Measurements from ENCODE around the gene ADCY6.

ADCY6 gene

GRCh38 chr12:48777501-48778400 lies 11.1 kb downstream of the ADCY6 start:
- H3K4me3 ChIP-seq (ENCODE audit: low read length), result no peak overlapping the region
- DNase-seq (ENCODE audit: low read depth), result no peak
- TF ChIP-seq CTCF (IDR thresholded peaks at IDR 0.05; ENCODE audit: insufficient read depth, low read depth, low read length, missing control alignments), result no peak

GRCh38 chr12:48776956-48777355 lies 11.9 kb downstream of the ADCY6 start:
- H3K4me3 ChIP-seq (ENCODE audit: low read length), result no peak overlapping the region
- no peak for TF ChIP-seq CTCF (IDR thresholded peaks at IDR 0.05; ENCODE audit: insufficient read depth, low read depth, low read length, missing control alignments)
- no peak for DNase-seq (ENCODE audit: low read depth)

GRCh38 chr12:48775991-48776649 lies 12.8 kb downstream of the ADCY6 start:
- H3K4me3 ChIP-seq (ENCODE audit: low read length), result no peak overlapping the region
- TF ChIP-seq CTCF (IDR thresholded peaks at IDR 0.05; ENCODE audit: insufficient read depth, low read depth, low read length, missing control alignments), result no peak
- DNase-seq (ENCODE audit: low read depth), result no peak

GRCh38 chr12:48775299-48775698 lies 13.6 kb downstream of the ADCY6 start:
- H3K4me3 ChIP-seq (ENCODE audit: low read length), result no peak overlapping the region
- TF ChIP-seq CTCF (IDR thresholded peaks at IDR 0.05; ENCODE audit: insufficient read depth, low read depth, low read length, missing control alignments), result no peak
- no peak for DNase-seq (ENCODE audit: low read depth)

GRCh38 chr12:48774516-48774915 lies 14.4 kb downstream of the ADCY6 start:
- no peak overlapping the region for H3K4me3 ChIP-seq (ENCODE audit: low read length)
- no peak for TF ChIP-seq CTCF (IDR thresholded peaks at IDR 0.05; ENCODE audit: insufficient read depth, low read depth, low read length, missing control alignments)
- no peak for DNase-seq (ENCODE audit: low read depth)

- TF ChIP-seq CTCF (IDR thresholded peaks at IDR 0.05; ENCODE audit: insufficient read depth, low read depth, low read length, missing control alignments), result no peak
- no peak for DNase-seq (ENCODE audit: low read depth)
- H3K4me3 ChIP-seq (ENCODE audit: low read length), result no peak overlapping the region
Measured at GRCh38 chr12:48773686-48774085, 15.2 kb downstream of the ADCY6 start.
